GM12864 (cell line): Measurements from ENCODE around the gene KCNJ10.

ENCODE experiments used
- DNase-seq: peaks from one replicate; pipeline ENCODE4 v3.0.0-alpha.2; 2011; ENCODE audit warnings: low read depth
- H3K4me3 ChIP-seq: 2 replicates; pipeline ENCODE4 v1.5.1; 2011; ENCODE audit warnings: mild to moderate bottlenecking, low read depth, low read length, control low read depth
- TF ChIP-seq, protein P1 (sequence below): IDR thresholded peaks from 2 replicates; pipeline ENCODE4 v1.5.1; 2011; ENCODE audit warnings: low read depth, mild to moderate bottlenecking, moderate library complexity, low read length, control low read depth, inconsistent platforms; ENCODE audit errors: missing control alignments

Gene KCNJ10

DNA sequence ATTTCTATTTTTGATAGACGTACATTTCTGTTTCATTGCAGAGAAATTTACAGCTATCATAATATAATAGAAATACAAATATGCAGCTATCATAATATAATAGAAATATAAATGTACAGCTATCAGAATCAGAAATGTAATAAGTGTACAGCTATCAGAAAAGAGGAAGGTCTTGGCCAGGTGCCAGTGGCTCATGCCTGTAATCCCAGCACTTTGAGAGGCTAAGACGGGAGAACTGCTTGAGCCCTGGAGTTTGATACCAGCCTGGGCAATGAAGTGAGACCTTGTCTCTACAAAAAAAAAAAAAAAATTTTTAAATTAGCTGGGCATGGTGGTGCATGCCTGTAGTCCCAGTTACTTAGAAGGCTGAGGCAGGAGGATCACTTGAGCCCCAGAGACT is 76.0 kb downstream of the KCNJ10 start:
- DNase-seq: no peak
- H3K4me3 ChIP-seq: no peak overlapping the region
- TF ChIP-seq, protein P1, sequence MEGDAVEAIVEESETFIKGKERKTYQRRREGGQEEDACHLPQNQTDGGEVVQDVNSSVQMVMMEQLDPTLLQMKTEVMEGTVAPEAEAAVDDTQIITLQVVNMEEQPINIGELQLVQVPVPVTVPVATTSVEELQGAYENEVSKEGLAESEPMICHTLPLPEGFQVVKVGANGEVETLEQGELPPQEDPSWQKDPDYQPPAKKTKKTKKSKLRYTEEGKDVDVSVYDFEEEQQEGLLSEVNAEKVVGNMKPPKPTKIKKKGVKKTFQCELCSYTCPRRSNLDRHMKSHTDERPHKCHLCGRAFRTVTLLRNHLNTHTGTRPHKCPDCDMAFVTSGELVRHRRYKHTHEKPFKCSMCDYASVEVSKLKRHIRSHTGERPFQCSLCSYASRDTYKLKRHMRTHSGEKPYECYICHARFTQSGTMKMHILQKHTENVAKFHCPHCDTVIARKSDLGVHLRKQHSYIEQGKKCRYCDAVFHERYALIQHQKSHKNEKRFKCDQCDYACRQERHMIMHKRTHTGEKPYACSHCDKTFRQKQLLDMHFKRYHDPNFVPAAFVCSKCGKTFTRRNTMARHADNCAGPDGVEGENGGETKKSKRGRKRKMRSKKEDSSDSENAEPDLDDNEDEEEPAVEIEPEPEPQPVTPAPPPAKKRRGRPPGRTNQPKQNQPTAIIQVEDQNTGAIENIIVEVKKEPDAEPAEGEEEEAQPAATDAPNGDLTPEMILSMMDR: no peak

GRCh38 chr1:159992161-159992560 is 77.8 kb downstream of the KCNJ10 start:
- TF ChIP-seq, protein P1: no peak
- H3K4me3 ChIP-seq: no peak overlapping the region
- no peak for DNase-seq

DNA sequence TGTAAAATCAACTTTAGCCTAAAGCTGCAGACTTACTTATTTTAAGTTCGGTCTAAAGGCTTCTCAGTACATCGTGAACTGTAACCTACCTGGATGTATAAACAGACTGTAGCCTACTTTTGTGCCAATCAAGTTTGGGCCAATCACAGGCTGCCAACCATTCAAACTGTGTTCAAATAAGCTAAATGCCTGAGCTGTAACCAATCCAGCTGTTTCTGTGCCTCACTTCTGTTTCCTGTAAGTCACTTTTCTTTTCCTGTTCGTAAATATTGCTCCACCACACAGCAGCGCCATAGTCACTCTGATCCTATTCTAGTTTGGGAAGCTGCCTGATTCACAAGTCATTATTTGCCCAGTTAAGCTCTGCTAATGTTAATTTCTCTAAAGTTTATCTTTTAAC is 78.4 kb downstream of the KCNJ10 start:
- DNase-seq: peak; percentile 5
- TF ChIP-seq, protein P1: no peak
- H3K4me3 ChIP-seq: no peak overlapping the region

GRCh38 chr1:159990005-159990404 is 80.0 kb downstream of the KCNJ10 start:
- TF ChIP-seq, protein P1: no peak
- H3K4me3 ChIP-seq: no peak overlapping the region
- no peak for DNase-seq

- no peak for DNase-seq
- TF ChIP-seq, protein P1: no peak
- H3K4me3 ChIP-seq: no peak overlapping the region
These were observed 80.4 kb downstream of the KCNJ10 start for GRCh38 chr1:159989581-159989980.

DNA sequence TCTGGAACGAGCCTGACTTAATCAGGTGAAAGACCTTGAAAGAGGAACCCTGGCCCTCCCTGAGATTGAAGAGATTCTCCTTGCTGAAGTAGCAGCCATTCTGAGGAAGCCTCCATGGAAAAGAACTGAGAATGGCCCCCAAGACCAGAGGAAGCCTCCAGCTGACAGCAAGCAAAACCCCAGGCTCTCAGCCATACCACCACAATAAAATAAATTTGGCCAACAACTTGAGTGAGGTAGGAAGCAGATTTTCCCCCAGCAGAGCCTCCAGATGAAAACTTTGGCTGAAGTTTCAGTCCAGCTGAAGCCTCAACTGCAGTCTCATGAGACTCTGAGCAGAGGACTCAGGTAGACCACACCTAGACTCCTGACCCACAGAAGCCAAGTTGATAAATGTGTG is 82.0 kb downstream of the KCNJ10 start:
- TF ChIP-seq, protein P1: no peak
- H3K4me3 ChIP-seq: no peak overlapping the region
- DNase-seq: no peak

DNA sequence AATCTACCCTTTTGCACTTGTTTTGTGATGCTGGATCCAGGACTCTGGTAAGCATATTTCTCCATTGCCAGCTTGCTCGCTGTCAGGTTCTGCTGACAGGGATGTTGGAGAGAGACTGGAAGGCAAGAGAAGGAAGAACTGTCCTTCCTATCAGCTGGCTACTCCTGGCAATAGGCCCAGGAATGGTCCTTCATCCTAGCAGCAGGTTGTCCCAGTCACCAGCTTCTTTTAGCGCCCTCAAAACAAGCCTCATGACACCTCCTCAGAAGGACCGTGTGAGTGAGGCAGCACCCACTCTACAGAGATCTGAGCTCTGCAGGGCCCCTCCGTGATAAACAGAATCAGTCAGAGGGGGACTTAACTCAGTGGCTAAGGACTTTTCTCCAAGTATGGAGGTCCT is 82.8 kb downstream of the KCNJ10 start:
- no peak for DNase-seq
- TF ChIP-seq, protein P1: no peak
- no peak overlapping the region for H3K4me3 ChIP-seq
